Nephron progenitor cell (in vitro differentiated cells): ENCODE measurements around the gene MNX1.

Experiments
- DNase-seq: peaks from one replicate; pipeline ENCODE4 v3.0.0; 2021
- H3K27ac Mint-ChIP-seq: 2 replicates; pipeline ENCODE4 v1.8.0; 2021; ENCODE audit warnings: mild to moderate bottlenecking, moderate library complexity, mixed read lengths
- H3K27me3 Mint-ChIP-seq: 2 replicates; pipeline ENCODE4 v1.8.0; 2021; ENCODE audit warnings: mild to moderate bottlenecking, low read depth, mixed read lengths; ENCODE audit not compliant: poor library complexity
- H3K36me3 Mint-ChIP-seq: 2 replicates; pipeline ENCODE4 v1.8.0; 2021; ENCODE audit warnings: low read depth, mixed read lengths
- H3K4me1 Mint-ChIP-seq: 2 replicates; pipeline ENCODE4 v1.8.0; 2021; ENCODE audit warnings: mixed read lengths
- H3K4me3 Mint-ChIP-seq: 2 replicates; pipeline ENCODE4 v1.8.0; 2021; ENCODE audit warnings: mild to moderate bottlenecking, moderate library complexity, mixed read lengths
- H3K9me3 Mint-ChIP-seq: 2 replicates; pipeline ENCODE4 v1.8.0; 2021; ENCODE audit warnings: mild to moderate bottlenecking, moderate library complexity, mixed read lengths
- CTCF ChIP-seq: fragments of 200-600 bp; sonication (generic); IDR thresholded peaks from 2 replicates; pipeline ENCODE4 v1.5.0; 2021; ENCODE audit warnings: antibody characterized with exemption

Gene MNX1

GRCh38 chr7:157014635-157015555 lies 4.4 kb upstream of the MNX1 start:
- no peaks in the 10 kb centered on the region for H3K36me3 Mint-ChIP-seq
- no peak for DNase-seq
- TF ChIP-seq CTCF: no peak
- peaks cover 91% of the 10 kb centered on the region for H3K27me3 Mint-ChIP-seq
- H3K4me3 Mint-ChIP-seq: no peak overlapping the region
- no peaks in the 10 kb centered on the region for H3K9me3 Mint-ChIP-seq
- no peak overlapping the region for H3K27ac Mint-ChIP-seq
- H3K4me1 Mint-ChIP-seq: no peaks in the 10 kb centered on the region

- Mint-ChIP-seq H3K4me3 (no peak overlapping the region), H3K36me3 (no peaks in the 10 kb centered on the region), H3K27me3 (peaks cover 88% of the 10 kb centered on the region), H3K4me1 (no peaks in the 10 kb centered on the region), H3K27ac (no peak overlapping the region), H3K9me3 (no peaks in the 10 kb centered on the region)
- no peak for TF ChIP-seq CTCF
- no peak for DNase-seq
Measured at GRCh38 chr7:157013602-157014549, 3.4 kb upstream of the MNX1 start.

GRCh38 chr7:157013101-157013500 lies 2.6 kb upstream of the MNX1 start:
- Mint-ChIP-seq H3K27me3 (peaks cover 88% of the 10 kb centered on the region), H3K4me1 (no peaks in the 10 kb centered on the region), H3K9me3 (no peaks in the 10 kb centered on the region), H3K4me3 (no peak overlapping the region), H3K36me3 (no peaks in the 10 kb centered on the region), H3K27ac (no peak overlapping the region)
- TF ChIP-seq CTCF: no peak
- DNase-seq: no peak

- no peak for DNase-seq
- Mint-ChIP-seq H3K4me3 (no peak overlapping the region), H3K9me3 (no peaks in the 10 kb centered on the region), H3K4me1 (no peaks in the 10 kb centered on the region), H3K27ac (no peak overlapping the region), H3K36me3 (no peaks in the 10 kb centered on the region), H3K27me3 (peaks cover 88% of the 10 kb centered on the region)
- no peak for TF ChIP-seq CTCF
Measured at GRCh38 chr7:157012113-157012547, 1.7 kb upstream of the MNX1 start.

- Mint-ChIP-seq H3K36me3 (no peaks in the 10 kb centered on the region), H3K4me1 (no peaks in the 10 kb centered on the region), H3K4me3 (peak overlapping the region; percentile 52), H3K27ac (no peak overlapping the region), H3K9me3 (no peaks in the 10 kb centered on the region), H3K27me3 (peaks cover 88% of the 10 kb centered on the region)
- TF ChIP-seq CTCF: no peak
- DNase-seq: no peak
Measured at GRCh38 chr7:157011333-157012112, 1.1 kb upstream of the MNX1 start.
